ENCODE data around the gene SMURF1.

Gene SMURF1

DNA sequence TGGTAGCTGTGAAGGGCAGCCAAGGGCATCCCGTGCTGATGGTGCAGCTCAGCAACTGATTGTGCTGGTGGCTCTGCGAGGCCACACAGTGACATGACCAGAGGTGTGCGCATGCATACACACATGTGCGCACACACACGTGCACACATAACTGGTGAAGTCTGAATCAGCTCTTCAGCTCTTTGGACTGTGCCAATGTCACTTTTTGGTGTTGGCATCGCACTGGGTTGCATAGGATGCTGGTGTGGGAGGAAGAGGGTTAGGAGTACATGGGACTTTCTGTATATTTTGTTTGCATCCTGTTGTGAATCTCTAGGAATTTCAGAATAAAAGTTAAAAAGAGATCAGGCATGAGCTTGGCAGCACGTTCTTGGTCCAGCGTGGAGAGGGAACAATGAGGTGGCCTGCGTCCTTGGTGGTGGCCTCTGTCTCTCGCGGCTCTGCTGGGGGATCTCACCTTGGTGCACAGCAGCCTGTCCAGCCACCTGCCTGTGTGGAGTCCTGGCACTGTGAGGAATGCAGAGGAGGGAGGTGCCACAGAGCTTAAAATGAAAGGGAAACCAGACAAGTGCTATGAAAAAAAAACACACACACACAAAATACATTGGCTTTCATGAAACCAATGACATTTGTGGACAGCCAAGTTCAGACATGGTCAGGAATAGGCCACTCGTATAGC, 141.6 kb downstream of the SMURF1 start:
- no peak for DNase-seq

GRCh38 chr7:99001482-99002147, 142.3 kb downstream of the SMURF1 start:
- no peak for DNase-seq

- no peak for DNase-seq
Measured at GRCh38 chr7:99000904-99001465, 142.9 kb downstream of the SMURF1 start.

- DNase-seq, result no peak
Measured at GRCh38 chr7:99000196-99000903, 143.6 kb downstream of the SMURF1 start.

DNA sequence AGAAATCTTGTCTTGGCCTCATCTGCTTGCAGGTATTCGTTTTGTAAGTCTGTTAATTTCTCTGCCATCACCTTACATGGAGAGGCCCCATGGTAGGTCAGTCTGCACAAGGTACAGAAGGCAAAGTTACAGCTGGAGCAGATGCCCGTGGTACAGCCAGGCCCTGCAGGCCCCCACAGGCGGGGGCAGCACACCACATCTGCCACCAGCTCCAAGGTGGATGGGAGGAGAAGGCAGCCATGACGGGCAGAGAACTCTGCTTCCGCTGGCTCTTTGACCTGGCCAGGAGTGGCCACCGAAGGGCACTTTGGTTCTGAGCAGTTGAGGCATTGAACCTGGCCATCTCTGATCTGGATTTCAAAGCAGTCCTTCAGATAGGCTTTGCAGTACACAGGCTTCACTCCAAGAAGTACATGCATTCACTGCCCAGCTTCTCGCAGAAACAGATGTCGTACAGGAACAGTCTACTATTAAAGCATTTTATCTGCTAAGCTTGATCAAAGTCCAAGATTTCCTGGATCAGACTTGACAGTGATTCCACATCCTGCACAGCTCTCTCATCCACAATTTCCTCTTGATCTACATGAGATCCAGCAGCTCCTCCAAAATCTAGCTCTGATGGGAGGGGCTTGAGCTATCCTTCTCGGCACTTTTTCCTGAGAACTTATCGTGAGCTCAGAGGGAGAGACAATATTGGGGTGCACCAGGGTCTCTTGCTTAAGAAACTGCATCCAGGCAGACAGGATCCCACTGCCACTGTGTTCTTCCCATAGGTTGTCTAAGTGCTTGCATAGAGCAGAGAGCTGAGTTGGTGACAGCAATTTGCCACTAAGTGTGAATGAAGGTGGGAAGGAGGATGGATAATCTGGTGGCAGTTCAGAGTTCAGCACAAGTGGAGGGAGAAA, 144.8 kb downstream of the SMURF1 start:
- DNase-seq, result no peak

GRCh38 chr7:98997846-98998245, 146.1 kb downstream of the SMURF1 start:
- no peak for DNase-seq

- DNase-seq, result no peak
Measured at GRCh38 chr7:98996150-98996552, 147.8 kb downstream of the SMURF1 start.

- no peak for DNase-seq
Measured at GRCh38 chr7:98995523-98996149, 148.3 kb downstream of the SMURF1 start.

DNA sequence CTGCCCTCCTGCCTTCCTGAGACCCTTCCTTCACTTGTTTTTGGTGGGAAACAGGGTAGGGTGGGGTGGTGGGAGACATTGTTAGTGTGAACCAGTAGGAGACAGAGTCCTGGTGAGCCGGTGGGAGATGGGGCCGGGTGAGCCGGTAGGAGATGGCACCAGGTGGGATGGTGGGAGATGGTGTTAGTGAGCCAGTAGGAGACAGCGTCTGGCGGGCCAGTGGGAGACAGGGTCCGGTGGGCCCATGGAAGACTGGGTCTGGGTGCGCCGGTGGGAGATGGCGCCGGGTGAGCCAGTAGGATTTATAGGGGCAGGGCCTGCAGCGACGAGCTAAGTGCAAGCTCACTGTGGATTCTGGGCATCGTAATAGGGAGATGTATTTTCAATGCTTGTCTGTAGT, 148.8 kb downstream of the SMURF1 start:
- DNase-seq, result no peak

DNA sequence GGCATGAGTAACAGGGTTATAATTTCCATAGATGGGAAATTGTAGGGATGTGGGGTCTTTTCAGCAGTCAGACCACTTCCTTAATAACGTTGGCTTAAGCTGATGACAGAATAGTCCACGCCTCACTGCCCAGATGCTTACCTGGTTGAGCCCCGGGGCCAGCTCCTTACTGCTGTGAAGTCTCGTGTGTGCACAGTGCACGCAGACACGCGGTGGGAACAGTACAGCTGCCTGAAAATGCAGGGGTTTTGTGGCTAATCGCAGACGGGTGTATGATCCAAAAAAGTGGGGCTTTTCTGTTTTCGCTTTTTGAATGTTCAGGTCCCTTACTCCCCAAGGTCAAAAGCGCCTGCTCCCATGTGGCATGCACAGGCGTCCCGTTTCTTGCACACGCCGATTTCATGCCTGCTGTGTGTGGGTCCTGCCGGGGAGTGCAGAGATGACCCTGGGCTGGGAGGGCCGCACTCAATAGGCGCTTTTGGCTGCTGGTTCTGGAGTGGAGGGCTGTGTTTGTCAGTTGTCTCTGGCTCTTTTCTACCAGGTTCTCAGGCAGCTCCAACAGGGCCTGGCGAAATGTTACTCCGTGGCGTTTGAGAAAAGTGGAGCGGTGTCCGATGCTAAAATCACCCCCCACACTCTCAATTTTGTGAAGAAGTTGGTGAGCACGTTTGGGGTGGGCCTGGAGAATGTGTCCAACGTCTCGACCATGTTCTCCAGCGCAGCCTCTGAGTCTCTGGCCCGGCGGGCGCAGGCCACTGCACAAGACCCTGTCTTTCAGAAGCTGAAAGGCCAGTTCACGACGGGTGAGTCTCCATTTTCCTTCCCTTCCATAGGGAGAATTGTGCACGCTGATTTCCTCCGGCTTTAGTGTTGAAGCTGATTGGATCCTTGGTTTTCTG, 149.6 kb downstream of the SMURF1 start:
- no peak for DNase-seq

DNA sequence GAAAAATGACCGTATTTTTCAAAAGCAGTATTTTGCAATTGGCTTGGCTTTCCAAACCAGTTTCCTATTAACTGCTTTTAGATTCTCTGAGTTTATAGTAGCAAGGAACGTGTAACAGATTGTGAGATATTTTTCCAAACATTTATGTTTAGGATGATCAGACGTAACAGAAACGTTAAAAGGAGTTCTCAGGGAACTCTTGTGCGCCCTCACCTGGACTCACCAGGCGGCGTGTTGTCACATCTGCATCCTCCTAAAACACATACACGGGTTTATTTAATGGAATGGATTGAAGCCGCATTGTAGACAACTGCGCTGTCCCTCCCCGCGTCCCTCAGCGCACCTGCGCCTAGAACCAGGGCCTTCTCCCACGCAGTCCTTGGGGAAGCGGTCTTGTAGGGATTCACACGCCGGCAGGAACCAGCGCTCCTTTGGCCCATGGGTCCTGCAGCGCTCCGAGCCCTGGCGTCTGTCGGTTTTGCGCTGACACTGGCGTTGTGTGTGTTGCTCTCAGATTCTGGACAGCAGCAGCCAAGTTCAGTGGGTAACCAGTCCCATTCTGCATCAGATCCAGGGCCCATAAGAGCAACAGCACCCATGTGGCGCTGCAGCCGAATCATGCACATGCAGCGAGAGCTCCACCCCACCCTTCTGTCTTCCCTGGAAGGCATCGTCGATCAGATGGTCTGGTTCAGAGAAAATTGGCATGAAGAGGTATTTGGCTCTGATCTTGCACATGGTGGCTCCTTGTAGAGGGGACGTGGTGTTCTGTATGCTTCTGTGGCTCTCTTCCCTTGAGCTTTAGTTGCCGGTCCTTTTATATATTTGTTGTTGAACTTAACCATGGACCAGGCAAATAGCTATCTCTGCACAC, 150.6 kb downstream of the SMURF1 start:
- no peak for DNase-seq

- DNase-seq, result no peak
Measured at GRCh38 chr7:98992076-98992475, 151.8 kb downstream of the SMURF1 start.

- DNase-seq, result no peak
Measured at GRCh38 chr7:98991141-98991540, 152.8 kb downstream of the SMURF1 start.

DNA sequence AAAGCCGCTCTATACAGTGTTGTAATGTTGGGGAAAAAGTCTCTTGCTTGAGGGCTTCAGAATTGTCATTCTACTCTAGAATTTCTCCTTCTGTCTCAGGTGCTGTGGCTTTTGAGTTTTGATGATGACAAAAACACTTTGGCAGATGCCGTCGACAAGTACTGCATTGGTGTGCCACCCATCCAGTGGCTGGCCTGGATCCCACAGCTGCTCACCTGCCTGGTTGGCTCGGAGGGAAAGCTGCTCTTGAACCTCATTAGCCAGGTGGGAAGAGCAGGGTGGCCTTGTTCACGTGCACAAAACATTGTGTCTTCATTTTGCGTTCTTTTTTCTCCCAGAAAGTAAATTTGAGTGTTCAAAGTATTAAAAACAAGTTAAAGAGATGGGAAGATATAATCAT, 153.6 kb downstream of the SMURF1 start:
- no peak for DNase-seq

DNA sequence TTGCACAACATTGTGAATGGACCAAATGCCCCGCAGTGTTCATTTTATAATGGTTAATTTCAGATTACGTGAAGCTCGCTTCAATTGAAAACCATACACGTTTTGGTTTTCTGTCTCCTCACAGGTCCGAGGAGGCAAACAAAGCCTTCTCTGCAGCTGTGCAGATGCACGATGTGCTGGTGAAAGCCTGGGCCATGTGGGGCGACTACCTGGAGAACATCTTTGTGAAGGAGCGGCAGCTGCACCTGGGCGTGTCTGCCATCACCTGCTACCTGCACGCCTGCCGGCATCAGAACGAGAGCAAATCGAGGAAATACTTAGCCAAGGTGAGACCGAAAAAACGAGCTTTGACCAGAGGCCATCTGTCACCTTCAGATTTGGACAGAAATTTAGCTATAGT, 155.3 kb downstream of the SMURF1 start:
- DNase-seq, result no peak

- DNase-seq, result no peak
Measured at GRCh38 chr7:98985945-98986344, 158.0 kb downstream of the SMURF1 start.

DNA sequence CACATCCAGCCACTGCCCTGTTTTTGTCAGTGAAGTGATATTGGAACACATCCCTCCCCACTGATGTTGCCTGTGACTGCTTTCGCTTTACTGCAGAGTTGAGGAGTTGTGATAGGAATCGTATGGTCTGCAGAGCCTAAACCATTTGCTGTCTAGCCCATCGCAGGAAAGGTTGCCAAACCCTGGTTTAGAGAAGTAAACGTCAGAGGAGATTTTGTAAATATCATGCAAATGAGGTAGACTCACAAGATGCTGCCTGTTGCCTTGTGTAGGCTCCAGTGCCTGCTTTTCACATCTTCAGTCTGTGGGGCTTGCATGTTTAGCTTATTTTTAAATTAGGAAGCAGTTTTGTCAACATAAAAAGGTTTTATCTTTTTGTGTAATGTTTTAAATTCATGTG, 158.5 kb downstream of the SMURF1 start:
- no peak for DNase-seq

- no peak for DNase-seq
Measured at GRCh38 chr7:98984126-98984525, 159.8 kb downstream of the SMURF1 start.

DNA sequence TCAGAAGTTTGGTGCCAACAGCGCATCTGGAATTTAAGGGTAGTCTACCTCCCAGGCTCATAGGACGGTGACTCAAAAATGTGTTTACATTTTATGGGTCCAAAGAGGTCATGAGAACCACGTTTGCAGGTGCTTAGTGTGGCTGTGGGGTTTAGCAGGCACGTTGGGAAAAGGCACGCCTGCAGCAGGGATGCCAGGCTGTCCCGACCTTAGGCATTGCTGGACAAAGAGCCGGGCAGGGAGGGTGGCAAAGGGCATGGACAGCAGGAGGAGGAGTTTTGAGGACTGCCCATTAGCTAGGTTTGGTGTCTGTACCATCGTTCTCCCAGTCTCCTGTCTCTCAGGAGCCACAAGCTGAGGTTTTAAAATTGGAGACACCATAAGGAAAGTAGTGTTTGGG, 161.2 kb downstream of the SMURF1 start:
- no peak for DNase-seq

GRCh38 chr7:98981701-98982100, 162.2 kb downstream of the SMURF1 start:
- no peak for DNase-seq

Measured in NCI-H524 treated with DMSO at 0.1 percent for 48 hours (cell line).